ENCODE data around the gene SGPP1.

GRCh38 chr14:63673886-63674497 lies 53.9 kb downstream of the SGPP1 start:
- no peak for TF ChIP-seq CTCF (IDR thresholded peaks at IDR 0.05)
- TF ChIP-seq POLR2A (IDR thresholded peaks at IDR 0.05) = no peak
